Body of pancreas (tissue), 4 donors: ENCODE measurements around the gene PKMYT1. TPM values are rescaled to one million over a fixed set of nuclear protein-coding genes. Genes with fewer than 3 reads are reported as not detected.

Source experiments
- ATAC-seq: fragments of 150-250 bp; one replicate; pipeline ENCODE4 v1.9.1; 2016
- DNase-seq, 4 donors: peaks; one replicate each; pipeline ENCODE4 v3.0.0-alpha.2; 2019
- H3K27ac ChIP-seq, 4 donors: fragments of 200-600 bp; sonication (generic); 1 replicate in 3 of 4; 2 replicates in 1 of 4; pipeline versions ENCODE4 v1.5.1 to v1.6.1; 2016 to 2019; ENCODE audit warnings: mild to moderate bottlenecking in 1 of 4, mixed read lengths in 1 of 4, moderate library complexity in 1 of 4
- H3K27me3 ChIP-seq, 2 donors: fragments of 200-600 bp; sonication (generic); one replicate each; pipeline ENCODE4 v1.6.0; 2016; ENCODE audit warnings: mild to moderate bottlenecking in 1 of 2
- H3K36me3 ChIP-seq, 2 donors: fragments of 200-600 bp; sonication (generic); replicated peaks in 1 of 2; 2 replicates each; pipeline ENCODE4 v1.5.1; 2016; ENCODE audit warnings: low read depth in 2 of 2; ENCODE audit not compliant: insufficient read depth in 1 of 2
- H3K4me1 ChIP-seq: fragments of 200-600 bp; sonication (generic); one replicate; pipeline ENCODE4 v1.6.0; 2016
- H3K4me3 ChIP-seq, 2 donors: fragments of 200-600 bp; sonication (generic); 1 replicate in 1 of 2; 2 replicates in 1 of 2; pipeline ENCODE4 v1.5.1; 2016 to 2019
- H3K9me3 ChIP-seq, 3 donors: fragments of 200-600 bp; sonication (generic); 1 replicate in 2 of 3; 2 replicates in 1 of 3; pipeline ENCODE4 v1.5.1; 2016
- POLR2A ChIP-seq, 3 donors: fragments of 450-650 bp; IDR thresholded peaks; one replicate each; pipeline ENCODE4 v1.6.1; 2016; ENCODE audit warnings: antibody characterized with exemption in 3 of 3, mild to moderate bottlenecking in 2 of 3
- WGBS, 2 donors: methylation state at CpG; one replicate each; pipeline ENCODE4 v1.1.5; 2017; 5-methylcytosine and 5-hydroxymethylcytosine counted together
- intact Hi-C: fragments of 100-400 bp; cut with DNase I; formaldehyde crosslinking; loops from one replicate; pipeline ENCODE4 v1.15.1; 2023
- total RNA-seq, 2 donors: library from RNA; depleted of rRNA; stranded (reverse); fragments of >200 nt; gene quantifications; one replicate each; pipeline ENCODE4 v1.1.0, GENCODE V29; 2016
- TF ChIP-seq, protein P1 (sequence below), 7 experiments: fragments of 450-650 bp in 4 of 7; fragments of 200-600 bp in 3 of 7; sonication (generic) in 3 of 7; IDR thresholded peaks; one replicate each; pipeline ENCODE4 v1.5.1; 2016 to 2019; ENCODE audit warnings: antibody characterized with exemption in 7 of 7

Gene PKMYT1
- total RNA-seq, 2 donors from 2014 or later = 0.26 TPM; not detected in 1

DNA sequence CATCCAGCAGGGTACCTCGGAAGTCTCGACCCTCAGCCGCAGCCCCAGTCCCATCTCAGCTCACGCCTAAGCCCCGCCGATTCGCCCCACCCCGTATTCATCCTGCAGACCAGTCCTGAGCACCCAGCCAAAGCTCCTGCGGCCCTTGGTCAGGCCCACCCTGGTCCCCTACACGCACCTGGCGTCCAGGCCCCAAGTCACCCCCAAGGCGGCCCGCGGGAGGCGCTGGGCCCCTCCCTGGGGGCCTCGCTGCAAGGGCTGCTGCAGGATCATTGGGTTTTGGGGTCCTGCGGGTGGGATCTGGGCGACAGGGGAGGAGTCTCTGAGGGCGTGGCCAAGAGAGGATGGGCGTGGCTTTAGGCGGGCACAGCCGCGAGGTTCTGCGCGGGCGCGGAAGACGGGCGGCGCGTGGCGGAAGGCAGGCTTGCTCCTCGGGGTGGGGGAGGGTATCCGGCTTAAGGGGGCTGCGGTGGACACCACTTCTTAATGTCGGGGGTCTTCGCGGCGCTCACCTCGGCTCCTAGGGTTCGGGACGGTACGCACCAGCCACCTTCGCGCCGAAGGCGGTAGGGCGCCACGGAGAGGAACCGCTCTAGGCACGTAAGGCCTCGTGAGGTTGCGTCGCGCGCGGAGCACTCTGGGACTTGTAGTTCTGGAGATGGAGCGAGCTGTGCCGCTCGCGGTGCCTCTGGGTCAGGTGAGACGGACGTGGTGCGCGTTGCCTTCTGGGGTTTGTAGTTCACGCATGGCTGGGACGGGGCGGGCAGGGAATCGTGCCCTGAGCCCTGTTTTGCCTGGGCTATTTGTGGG is 43.6 kb upstream of the PKMYT1 start, which contains the start of the genes HCFC1R1 and THOC6:
HCFC1R1 (minus strand) TSS at position 274 of the 810 bp plus-strand sequence; CDS start at position 273, 1 bp downstream.
THOC6 (plus strand) TSS at position 367 of the 810 bp plus-strand sequence; CDS start at position 659, 292 bp downstream.
- Histone ChIP-seq H3K4me3 (peak within 1 kb of the TSS in 1 of 2 donors; percentile 16), H3K27me3 (no peaks in the 10 kb centered on the region), H3K9me3 (no peaks in the 10 kb centered on the region), H3K36me3 (peaks cover 0 to 5% of the 10 kb centered on the region in 2 donors), H3K27ac (peak within 1 kb of the TSS; percentile 98 to 100 (median 100)), H3K4me1 (peaks cover 73% of the 10 kb centered on the region)
- intact Hi-C loops = no loop called here
- TF ChIP-seq, protein P1, sequence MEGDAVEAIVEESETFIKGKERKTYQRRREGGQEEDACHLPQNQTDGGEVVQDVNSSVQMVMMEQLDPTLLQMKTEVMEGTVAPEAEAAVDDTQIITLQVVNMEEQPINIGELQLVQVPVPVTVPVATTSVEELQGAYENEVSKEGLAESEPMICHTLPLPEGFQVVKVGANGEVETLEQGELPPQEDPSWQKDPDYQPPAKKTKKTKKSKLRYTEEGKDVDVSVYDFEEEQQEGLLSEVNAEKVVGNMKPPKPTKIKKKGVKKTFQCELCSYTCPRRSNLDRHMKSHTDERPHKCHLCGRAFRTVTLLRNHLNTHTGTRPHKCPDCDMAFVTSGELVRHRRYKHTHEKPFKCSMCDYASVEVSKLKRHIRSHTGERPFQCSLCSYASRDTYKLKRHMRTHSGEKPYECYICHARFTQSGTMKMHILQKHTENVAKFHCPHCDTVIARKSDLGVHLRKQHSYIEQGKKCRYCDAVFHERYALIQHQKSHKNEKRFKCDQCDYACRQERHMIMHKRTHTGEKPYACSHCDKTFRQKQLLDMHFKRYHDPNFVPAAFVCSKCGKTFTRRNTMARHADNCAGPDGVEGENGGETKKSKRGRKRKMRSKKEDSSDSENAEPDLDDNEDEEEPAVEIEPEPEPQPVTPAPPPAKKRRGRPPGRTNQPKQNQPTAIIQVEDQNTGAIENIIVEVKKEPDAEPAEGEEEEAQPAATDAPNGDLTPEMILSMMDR (IDR thresholded peaks at IDR 0.05) = no peak
- TF ChIP-seq POLR2A (IDR thresholded peaks at IDR 0.05) = peak; percentile 85 to 88 (median 87)
- ATAC-seq = peak; percentile 60
- peak; percentile 98 to 99 (median 99) for DNase-seq
- 1% methylated on average over 19 to 55 of the region's 69 CpGs for WGBS, 2 donors

DNA sequence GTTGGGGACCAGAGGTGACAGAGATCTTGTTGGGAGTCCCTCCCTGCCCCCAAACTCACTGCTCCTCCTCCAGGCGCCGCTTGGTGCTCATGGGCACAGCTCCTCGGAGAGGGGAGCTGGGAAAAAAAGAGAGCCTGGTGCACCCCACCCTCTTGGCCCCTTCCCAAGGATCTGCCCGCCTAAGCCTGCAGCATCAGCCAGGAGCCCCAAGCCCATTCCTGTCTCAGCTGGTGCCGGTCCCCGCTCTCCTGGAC is 43.1 kb upstream of the PKMYT1 start:
- no peaks in the 10 kb centered on the region for H3K9me3 ChIP-seq
- peak overlapping the region; percentile 98 to 100 (median 100) for H3K27ac ChIP-seq
- peaks cover 0 to 3% of the 10 kb centered on the region in 2 donors for H3K36me3 ChIP-seq
- TF ChIP-seq, protein P1 (IDR thresholded peaks at IDR 0.05) = no peak
- no peak for TF ChIP-seq POLR2A (IDR thresholded peaks at IDR 0.05)
- H3K27me3 ChIP-seq = no peaks in the 10 kb centered on the region
- ATAC-seq = peak; percentile 0
- WGBS, 2 donors = 31% methylated on average over 6 of the region's 6 CpGs; no CpG with 5 or more reads in 1 of the 2 donors
- peak; percentile 68 to 76 (median 74) for DNase-seq
- no peak overlapping the region for H3K4me3 ChIP-seq
- intact Hi-C loops = no loop called here
- H3K4me1 ChIP-seq = peaks cover 72% of the 10 kb centered on the region

DNA sequence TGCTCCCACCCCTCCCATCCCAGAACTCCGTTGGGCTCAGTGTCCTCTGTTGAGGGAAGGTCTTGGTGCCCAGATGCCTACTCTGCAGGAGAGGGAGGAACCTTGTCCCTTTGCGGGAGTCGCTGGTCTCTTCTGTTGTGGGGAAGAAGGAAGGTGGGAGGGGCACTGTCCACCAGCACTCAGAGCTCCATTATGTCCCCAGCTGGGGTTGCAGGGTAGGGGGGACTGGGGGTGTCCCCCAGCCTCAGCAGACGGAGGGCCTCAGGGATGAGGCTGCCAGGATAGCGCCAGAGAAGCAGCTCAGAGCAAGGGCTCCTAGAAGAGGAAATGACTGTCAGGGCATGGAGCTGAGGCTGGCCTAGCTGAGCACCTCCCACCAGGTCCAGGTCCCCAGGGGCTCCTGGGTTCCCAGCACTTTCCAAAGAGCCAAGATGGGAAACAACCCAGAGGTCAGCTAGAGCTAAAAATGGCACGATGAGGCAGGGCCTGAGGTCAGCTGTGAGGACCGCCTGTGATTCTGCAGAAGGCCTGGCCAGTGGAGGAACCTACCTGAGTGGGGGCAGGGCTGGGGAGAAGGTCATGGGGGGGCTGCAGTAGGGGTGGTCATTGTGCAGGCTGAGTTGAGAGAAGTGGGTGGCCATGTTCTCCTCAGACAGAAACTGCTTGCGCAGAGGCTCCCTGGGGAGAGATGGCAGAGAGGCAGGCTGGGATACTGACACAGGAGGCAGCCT is 42.6 kb upstream of the PKMYT1 start:
- Histone ChIP-seq H3K4me1 (peaks cover 72% of the 10 kb centered on the region), H3K36me3 (peaks cover 0 to 3% of the 10 kb centered on the region in 2 donors), H3K27ac (peak overlapping the region; percentile 98 to 100 (median 100)), H3K9me3 (no peaks in the 10 kb centered on the region), H3K27me3 (no peaks in the 10 kb centered on the region), H3K4me3 (no peak overlapping the region)
- TF ChIP-seq POLR2A (IDR thresholded peaks at IDR 0.05) = peak in 1 of 3 donors; percentile 45
- TF ChIP-seq, protein P1 (IDR thresholded peaks at IDR 0.05) = no peak
- intact Hi-C loops = no loop called here
- ATAC-seq (no peak), DNase-seq (peak in 1 of 4 donors; percentile 51)
- WGBS, 2 donors = 27 to 38% methylated on average over 7 to 8 of the region's 8 CpGs

DNA sequence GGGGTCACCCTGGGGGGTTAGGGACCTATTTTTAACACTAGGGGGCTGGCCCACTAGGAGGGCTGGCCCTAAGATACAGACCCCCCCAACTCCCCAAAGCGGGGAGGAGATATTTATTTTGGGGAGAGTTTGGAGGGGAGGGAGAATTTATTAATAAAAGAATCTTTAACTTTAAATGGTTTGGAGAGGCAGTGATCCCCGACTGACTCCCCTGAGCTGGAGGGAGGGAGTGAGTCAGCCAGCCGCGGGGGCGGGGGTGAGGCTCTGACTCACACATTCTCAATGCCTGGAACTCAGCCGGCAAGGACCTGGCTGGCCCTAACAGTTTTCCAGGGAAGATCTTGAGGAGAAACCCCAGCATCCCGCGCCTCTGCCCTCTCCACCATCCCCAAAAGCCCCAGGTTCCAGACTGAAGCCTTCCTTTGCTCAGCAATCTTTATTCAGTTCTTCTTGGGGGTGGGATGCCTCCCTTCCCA is 42.0 kb upstream of the PKMYT1 start:
- intact Hi-C loops = no loop called here

More for the DNA sequence above, 42.0 kb upstream of the PKMYT1 start:
- 11 to 20% methylated on average over 8 of the region's 8 CpGs for WGBS, 2 donors
- Histone ChIP-seq H3K9me3 (no peaks in the 10 kb centered on the region), H3K27ac (peak overlapping the region; percentile 98 to 100 (median 100)), H3K4me3 (peak overlapping the region in 1 of 2 donors; percentile 97), H3K27me3 (no peaks in the 10 kb centered on the region), H3K36me3 (peaks cover 0 to 3% of the 10 kb centered on the region in 2 donors), H3K4me1 (peaks cover 68% of the 10 kb centered on the region)
- DNase-seq (peak; percentile 91 to 96 (median 93)), ATAC-seq (peak; percentile 36)
- peak; percentile 59 to 73 (median 70) for TF ChIP-seq POLR2A (IDR thresholded peaks at IDR 0.05)
- TF ChIP-seq, protein P1 (IDR thresholded peaks at IDR 0.05) = peak in 1 of 7 experiments; percentile 5
